SK-N-SH treated with all-trans-retinoic acid at 6 μM for 48 hours (cell line): ENCODE data around the gene SEC14L5.

Experiments
- ATAC-seq: fragments of 200-7000 bp; cut with Tn5 transposase; 3 replicates; pipeline ENCODE4 v1.9.1; 2020; ENCODE audit warnings: mild to moderate bottlenecking, moderate library complexity
- ARNTL ChIP-seq: fragments of 450-650 bp; formaldehyde crosslinking; IDR thresholded peaks from 2 replicates; pipeline ENCODE4 v1.5.0; 2020; ENCODE audit warnings: low read depth, mild to moderate bottlenecking, moderate library complexity, borderline replicate concordance
- CSDC2 ChIP-seq: fragments of 250-450 bp; sonication (Bioruptor Pico); IDR thresholded peaks from 2 replicates; pipeline ENCODE4 v1.5.0; 2020; ENCODE audit warnings: mild to moderate bottlenecking, moderate library complexity
- CSRNP3 ChIP-seq: fragments of 250-450 bp; sonication (Bioruptor Pico); IDR thresholded peaks from 2 replicates; pipeline ENCODE4 v1.5.1; 2021; ENCODE audit warnings: mild to moderate bottlenecking, moderate library complexity
- ESRRG ChIP-seq: fragments of 250-450 bp; sonication (Bioruptor Pico); IDR thresholded peaks from 2 replicates; pipeline ENCODE4 v1.6.1; 2021; ENCODE audit warnings: mild to moderate bottlenecking
- OSR1 ChIP-seq: fragments of 250-450 bp; sonication (Bioruptor Pico); IDR thresholded peaks from 2 replicates; pipeline ENCODE4 v1.8.0; 2022; ENCODE audit warnings: moderate library complexity, mild to moderate bottlenecking, inconsistent platforms
- PATZ1 ChIP-seq: fragments of 250-450 bp; sonication (Bioruptor Pico); IDR thresholded peaks from 2 replicates; pipeline ENCODE4 v1.8.0; 2020; ENCODE audit warnings: mild to moderate bottlenecking, moderate library complexity, borderline replicate concordance
- PPARA ChIP-seq: fragments of 250-450 bp; sonication (Bioruptor Pico); IDR thresholded peaks from 2 replicates; pipeline ENCODE4 v1.5.0; 2020; ENCODE audit warnings: mild to moderate bottlenecking, borderline replicate concordance
- RARB ChIP-seq: fragments of 250-450 bp; sonication (Bioruptor Pico); IDR thresholded peaks from 2 replicates; pipeline ENCODE4 v1.8.0; 2021; ENCODE audit warnings: mild to moderate bottlenecking, moderate library complexity
- SNAI2 ChIP-seq: fragments of 250-450 bp; sonication (Bioruptor Pico); IDR thresholded peaks from 2 replicates; pipeline ENCODE4 v1.5.0; 2020; ENCODE audit warnings: mild to moderate bottlenecking, moderate library complexity
- TCF4 ChIP-seq: fragments of 250-450 bp; sonication (Bioruptor Pico); IDR thresholded peaks from 2 replicates; pipeline ENCODE4 v1.8.0; 2021; ENCODE audit warnings: mild to moderate bottlenecking, moderate library complexity, borderline replicate concordance
- TOX ChIP-seq: fragments of 250-450 bp; sonication (Bioruptor Pico); IDR thresholded peaks from 2 replicates; pipeline ENCODE4 v1.8.0; 2021; ENCODE audit warnings: mild to moderate bottlenecking, moderate library complexity, borderline replicate concordance
- ZC3H10 ChIP-seq: fragments of 250-450 bp; sonication (Bioruptor Pico); IDR thresholded peaks from 2 replicates; pipeline ENCODE4 v1.5.1; 2021; ENCODE audit warnings: mild to moderate bottlenecking, moderate library complexity
- ZFP30 ChIP-seq: fragments of 450-650 bp; formaldehyde crosslinking; IDR thresholded peaks from 2 replicates; pipeline ENCODE4 v1.5.0; 2022; ENCODE audit warnings: mild to moderate bottlenecking, moderate library complexity
- ZNF565 ChIP-seq: fragments of 450-650 bp; formaldehyde crosslinking; conservative IDR thresholded peaks from 2 replicates; pipeline ENCODE4 v1.5.0; 2020; ENCODE audit warnings: low read depth, mild to moderate bottlenecking, moderate library complexity
- ZNF70 ChIP-seq: fragments of 450-650 bp; formaldehyde crosslinking; IDR thresholded peaks from 2 replicates; pipeline ENCODE4 v1.5.0; 2020; ENCODE audit warnings: mild to moderate bottlenecking, moderate library complexity
- ZNF8 ChIP-seq: fragments of 450-650 bp; formaldehyde crosslinking; IDR thresholded peaks from 2 replicates; pipeline ENCODE4 v1.5.0; 2020; ENCODE audit warnings: mild to moderate bottlenecking, moderate library complexity
- TF ChIP-seq, protein P1 (sequence below): fragments of 250-450 bp; sonication (Bioruptor Pico); IDR thresholded peaks from 2 replicates; pipeline ENCODE4 v1.5.0; 2020; ENCODE audit warnings: mild to moderate bottlenecking, moderate library complexity
- TF ChIP-seq, protein P2 (sequence below): fragments of 250-450 bp; sonication (Bioruptor Pico); IDR thresholded peaks from 2 replicates; pipeline ENCODE4 v1.8.0; 2021; ENCODE audit warnings: low read depth, mild to moderate bottlenecking, moderate library complexity, borderline replicate concordance

The SEC14L5 gene

DNA sequence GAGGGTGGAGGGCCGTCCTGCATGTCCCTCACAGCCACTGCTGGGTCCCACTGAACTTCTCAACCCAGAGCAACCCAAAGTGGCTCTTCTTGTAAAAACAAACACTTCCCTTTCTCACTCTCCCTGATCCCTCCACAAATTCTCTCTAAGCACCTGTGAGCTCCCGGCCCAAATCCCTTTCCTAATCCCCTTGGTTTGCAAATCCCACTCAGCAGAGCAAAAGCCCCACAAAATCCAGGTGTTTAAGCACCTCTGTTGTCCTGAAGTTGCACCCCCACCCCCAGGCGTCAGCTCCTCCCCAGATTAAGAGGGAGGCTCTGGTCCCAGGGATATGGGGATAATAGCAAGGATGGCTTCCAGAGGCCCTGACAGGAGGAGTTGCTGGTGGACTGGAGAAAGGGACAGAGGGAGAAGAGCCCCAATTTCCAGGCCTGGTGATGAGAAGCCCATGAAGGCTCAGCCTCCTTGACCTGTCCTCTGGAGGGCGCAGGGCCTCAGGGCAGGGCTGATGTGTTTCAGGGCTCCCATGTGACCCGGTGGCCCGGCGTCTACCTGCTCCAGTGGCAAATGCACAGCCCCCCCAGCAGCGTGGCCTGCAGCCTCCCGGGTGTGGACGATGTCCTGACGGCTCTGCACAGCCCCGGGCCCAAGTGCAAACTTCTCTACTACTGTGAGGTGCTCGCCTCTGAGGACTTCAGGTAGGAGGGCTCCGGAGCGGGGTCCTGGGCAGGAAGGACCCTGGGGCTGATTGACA, 52.6 kb downstream of the SEC14L5 start:
- ATAC-seq, result peak; percentile 16; the same call in 1 of the 3 replicates
- TF ChIP-seq ZC3H10 (CRISPR knock-in tag) (no peak), OSR1 (CRISPR knock-in tag) (no peak), PATZ1 (CRISPR knock-in tag) (no peak), ZNF70 (no peak), TCF4 (CRISPR knock-in tag) (no peak), CSDC2 (CRISPR knock-in tag) (no peak), TOX (no peak)

- TF ChIP-seq, protein P1, sequence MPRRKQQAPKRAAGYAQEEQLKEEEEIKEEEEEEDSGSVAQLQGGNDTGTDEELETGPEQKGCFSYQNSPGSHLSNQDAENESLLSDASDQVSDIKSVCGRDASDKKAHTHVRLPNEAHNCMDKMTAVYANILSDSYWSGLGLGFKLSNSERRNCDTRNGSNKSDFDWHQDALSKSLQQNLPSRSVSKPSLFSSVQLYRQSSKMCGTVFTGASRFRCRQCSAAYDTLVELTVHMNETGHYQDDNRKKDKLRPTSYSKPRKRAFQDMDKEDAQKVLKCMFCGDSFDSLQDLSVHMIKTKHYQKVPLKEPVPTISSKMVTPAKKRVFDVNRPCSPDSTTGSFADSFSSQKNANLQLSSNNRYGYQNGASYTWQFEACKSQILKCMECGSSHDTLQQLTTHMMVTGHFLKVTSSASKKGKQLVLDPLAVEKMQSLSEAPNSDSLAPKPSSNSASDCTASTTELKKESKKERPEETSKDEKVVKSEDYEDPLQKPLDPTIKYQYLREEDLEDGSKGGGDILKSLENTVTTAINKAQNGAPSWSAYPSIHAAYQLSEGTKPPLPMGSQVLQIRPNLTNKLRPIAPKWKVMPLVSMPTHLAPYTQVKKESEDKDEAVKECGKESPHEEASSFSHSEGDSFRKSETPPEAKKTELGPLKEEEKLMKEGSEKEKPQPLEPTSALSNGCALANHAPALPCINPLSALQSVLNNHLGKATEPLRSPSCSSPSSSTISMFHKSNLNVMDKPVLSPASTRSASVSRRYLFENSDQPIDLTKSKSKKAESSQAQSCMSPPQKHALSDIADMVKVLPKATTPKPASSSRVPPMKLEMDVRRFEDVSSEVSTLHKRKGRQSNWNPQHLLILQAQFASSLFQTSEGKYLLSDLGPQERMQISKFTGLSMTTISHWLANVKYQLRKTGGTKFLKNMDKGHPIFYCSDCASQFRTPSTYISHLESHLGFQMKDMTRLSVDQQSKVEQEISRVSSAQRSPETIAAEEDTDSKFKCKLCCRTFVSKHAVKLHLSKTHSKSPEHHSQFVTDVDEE (CRISPR knock-in tag), result no peak
- TF ChIP-seq SNAI2 (CRISPR knock-in tag) (no peak), OSR1 (CRISPR knock-in tag) (no peak), ZNF8 (CRISPR knock-in tag) (no peak), PPARA (CRISPR knock-in tag) (no peak), ARNTL (CRISPR knock-in tag) (no peak), PATZ1 (CRISPR knock-in tag) (no peak), TCF4 (CRISPR knock-in tag) (no peak), ZC3H10 (CRISPR knock-in tag) (no peak), ESRRG (no peak), CSDC2 (CRISPR knock-in tag) (no peak)
- no peak for ATAC-seq
Measured at GRCh38 chr16:5011637-5012036, 53.5 kb downstream of the SEC14L5 start.

DNA sequence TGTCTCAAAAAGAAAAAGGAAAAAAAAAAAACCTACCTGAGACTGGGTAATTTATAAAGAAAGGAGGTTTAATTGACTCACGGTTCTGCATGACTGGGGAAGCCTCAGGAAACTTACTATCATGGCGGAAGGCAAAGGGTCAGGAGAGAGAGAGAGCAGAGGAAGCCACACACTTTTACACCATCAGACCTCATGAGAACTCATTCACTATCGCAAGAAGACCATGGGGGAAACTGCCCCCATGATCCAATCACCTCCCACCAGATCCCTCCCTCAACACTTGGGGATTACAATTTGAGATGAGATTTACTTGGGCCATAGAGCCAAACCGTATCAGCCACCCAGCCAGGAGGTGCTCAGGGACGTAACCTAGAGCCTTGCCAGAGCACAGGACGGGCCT, 54.8 kb downstream of the SEC14L5 start:
- no peak for ATAC-seq
- TF ChIP-seq PATZ1 (CRISPR knock-in tag), result no peak
- no peak for TF ChIP-seq ESRRG
- TF ChIP-seq ZC3H10 (CRISPR knock-in tag), result no peak
- no peak for TF ChIP-seq ZNF565 (CRISPR knock-in tag)
- TF ChIP-seq, protein P2, sequence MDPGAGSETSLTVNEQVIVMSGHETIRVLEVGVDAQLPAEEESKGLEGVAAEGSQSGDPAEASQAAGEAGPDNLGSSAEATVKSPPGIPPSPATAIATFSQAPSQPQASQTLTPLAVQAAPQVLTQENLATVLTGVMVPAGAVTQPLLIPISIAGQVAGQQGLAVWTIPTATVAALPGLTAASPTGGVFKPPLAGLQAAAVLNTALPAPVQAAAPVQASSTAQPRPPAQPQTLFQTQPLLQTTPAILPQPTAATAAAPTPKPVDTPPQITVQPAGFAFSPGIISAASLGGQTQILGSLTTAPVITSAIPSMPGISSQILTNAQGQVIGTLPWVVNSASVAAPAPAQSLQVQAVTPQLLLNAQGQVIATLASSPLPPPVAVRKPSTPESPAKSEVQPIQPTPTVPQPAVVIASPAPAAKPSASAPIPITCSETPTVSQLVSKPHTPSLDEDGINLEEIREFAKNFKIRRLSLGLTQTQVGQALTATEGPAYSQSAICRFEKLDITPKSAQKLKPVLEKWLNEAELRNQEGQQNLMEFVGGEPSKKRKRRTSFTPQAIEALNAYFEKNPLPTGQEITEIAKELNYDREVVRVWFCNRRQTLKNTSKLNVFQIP (CRISPR knock-in tag), result no peak
- TF ChIP-seq, protein P1 (CRISPR knock-in tag), result no peak
- no peak for TF ChIP-seq ZNF70
- no peak for TF ChIP-seq CSDC2 (CRISPR knock-in tag)
- no peak for TF ChIP-seq TOX
- TF ChIP-seq ZFP30 (CRISPR knock-in tag), result no peak
- TF ChIP-seq ARNTL (CRISPR knock-in tag), result no peak
- no peak for TF ChIP-seq CSRNP3 (CRISPR knock-in tag)
- no peak for TF ChIP-seq RARB (CRISPR knock-in tag)
- TF ChIP-seq PPARA (CRISPR knock-in tag), result no peak
